Tibial nerve (tissue), 4 donors: Measurements from ENCODE around the gene CACNA1A. TPM values are rescaled to one million over a fixed set of nuclear protein-coding genes. Genes with fewer than 3 reads are reported as not detected.

Source experiments
- DNase-seq, 2 donors: peaks; one replicate each; pipeline ENCODE4 v3.0.0-alpha.2; 2019; ENCODE audit warnings: low spot score in 2 of 2
- H3K27ac ChIP-seq, 4 donors: fragments of 200-600 bp; sonication (generic) in 3 of 4; one replicate each; pipeline ENCODE4 v1.5.1; 2017 to 2019; ENCODE audit warnings: mild to moderate bottlenecking in 1 of 4
- H3K27me3 ChIP-seq, 2 donors: fragments of 200-600 bp; sonication (generic) in 1 of 2; one replicate each; pipeline versions ENCODE4 v1.5.1 to v1.6.0; 2017 to 2019
- H3K36me3 ChIP-seq, 3 donors: fragments of 200-600 bp; sonication (generic); one replicate each; pipeline ENCODE4 v1.5.1; 2018 to 2019
- H3K4me1 ChIP-seq, 4 donors: fragments of 200-600 bp; sonication (generic) in 3 of 4; one replicate each; pipeline ENCODE4 v1.5.1; 2017 to 2019
- H3K4me3 ChIP-seq, 4 donors: fragments of 200-600 bp; sonication (generic) in 3 of 4; one replicate each; pipeline ENCODE4 v1.5.1; 2017 to 2019; ENCODE audit warnings: mild to moderate bottlenecking in 1 of 4, moderate library complexity in 1 of 4
- H3K9me3 ChIP-seq, 4 donors: fragments of 200-600 bp; sonication (generic) in 3 of 4; one replicate each; pipeline ENCODE4 v1.5.1; 2017 to 2019
- CTCF ChIP-seq, 5 experiments: fragments of 200-600 bp in 3 of 5; fragments of 450-650 bp in 2 of 5; sonication (generic) in 3 of 5; IDR thresholded peaks; one replicate each; pipeline ENCODE4 v1.5.1; 2016 to 2019; ENCODE audit warnings: antibody characterized with exemption in 5 of 5, mild to moderate bottlenecking in 3 of 5, moderate library complexity in 2 of 5
- EP300 ChIP-seq, 2 donors: sonication (generic); formaldehyde crosslinking; IDR thresholded peaks; one replicate each; pipeline ENCODE4 v1.6.1; 2017; ENCODE audit warnings: antibody characterized with exemption in 2 of 2, mild to moderate bottlenecking in 1 of 2
- POLR2A ChIP-seq, 2 donors: fragments of 450-650 bp; IDR thresholded peaks; one replicate each; pipeline ENCODE4 v1.6.1; 2017; ENCODE audit warnings: antibody characterized with exemption in 2 of 2, mild to moderate bottlenecking in 2 of 2, moderate library complexity in 2 of 2
- WGBS, 2 donors: methylation state at CpG; one replicate each; pipeline ENCODE4 v1.1.5; 2018; 5-methylcytosine and 5-hydroxymethylcytosine counted together
- total RNA-seq, 4 donors: library from RNA; depleted of rRNA; stranded (reverse); fragments of >200 nt; gene quantifications; one replicate each; pipeline ENCODE4 v1.1.0, GENCODE V29; 2016

CACNA1A gene
- total RNA-seq, 4 donors from 2014 or later: 4.0 to 10.2 (median 9.3) TPM

GRCh38 chr19:13356185-13356584, 150.1 kb downstream of the CACNA1A start:
- peaks cover 0 to 43% (median 2%) of the 10 kb centered on the region in 4 donors for H3K9me3 ChIP-seq
- 78 to 80% methylated on average over 8 of the region's 8 CpGs for WGBS, 2 donors
- TF ChIP-seq EP300 (IDR thresholded peaks at IDR 0.05): no peak
- TF ChIP-seq POLR2A (IDR thresholded peaks at IDR 0.05): no peak
- no peak for TF ChIP-seq CTCF (IDR thresholded peaks at IDR 0.05)
- H3K4me3 ChIP-seq: no peak overlapping the region
- no peak overlapping the region for H3K27ac ChIP-seq
- H3K27me3 ChIP-seq: no peaks in the 10 kb centered on the region
- H3K4me1 ChIP-seq: no peaks in the 10 kb centered on the region
- H3K36me3 ChIP-seq: no peaks in the 10 kb centered on the region
- no peak for DNase-seq

GRCh38 chr19:13355356-13355755, 150.9 kb downstream of the CACNA1A start:
- H3K27ac ChIP-seq: no peak overlapping the region
- no peaks in the 10 kb centered on the region for H3K36me3 ChIP-seq
- TF ChIP-seq CTCF (IDR thresholded peaks at IDR 0.05): no peak
- no peak for TF ChIP-seq POLR2A (IDR thresholded peaks at IDR 0.05)
- TF ChIP-seq EP300 (IDR thresholded peaks at IDR 0.05): no peak
- H3K4me1 ChIP-seq: no peaks in the 10 kb centered on the region
- H3K4me3 ChIP-seq: no peak overlapping the region
- no peak for DNase-seq
- H3K9me3 ChIP-seq: peaks cover 0 to 43% (median 0%) of the 10 kb centered on the region in 4 donors
- 61 to 71% methylated on average over 5 of the region's 5 CpGs for WGBS, 2 donors
- H3K27me3 ChIP-seq: no peaks in the 10 kb centered on the region

- no peak for TF ChIP-seq POLR2A (IDR thresholded peaks at IDR 0.05)
- TF ChIP-seq EP300 (IDR thresholded peaks at IDR 0.05): no peak
- no peak for TF ChIP-seq CTCF (IDR thresholded peaks at IDR 0.05)
- Histone ChIP-seq H3K9me3 (peaks cover 0 to 39% (median 0%) of the 10 kb centered on the region in 4 donors), H3K27ac (no peak overlapping the region), H3K4me3 (no peak overlapping the region), H3K27me3 (no peaks in the 10 kb centered on the region), H3K4me1 (no peaks in the 10 kb centered on the region), H3K36me3 (no peaks in the 10 kb centered on the region)
- 81 to 85% methylated on average over 3 of the region's 3 CpGs for WGBS, 2 donors
- DNase-seq: no peak
Observed at GRCh38 chr19:13353625-13354024, 152.7 kb downstream of the CACNA1A start.

GRCh38 chr19:13350759-13351158, 155.5 kb downstream of the CACNA1A start:
- no peaks in the 10 kb centered on the region for H3K36me3 ChIP-seq
- no peaks in the 10 kb centered on the region for H3K27me3 ChIP-seq
- TF ChIP-seq CTCF (IDR thresholded peaks at IDR 0.05) (no peak), EP300 (IDR thresholded peaks at IDR 0.05) (no peak), POLR2A (IDR thresholded peaks at IDR 0.05) (no peak)
- H3K4me3 ChIP-seq: no peak overlapping the region
- H3K27ac ChIP-seq: no peak overlapping the region
- 87 to 91% methylated on average over 6 of the region's 6 CpGs for WGBS, 2 donors
- DNase-seq: no peak
- peaks cover 0 to 24% (median 0%) of the 10 kb centered on the region in 4 donors for H3K9me3 ChIP-seq
- H3K4me1 ChIP-seq: no peaks in the 10 kb centered on the region

GRCh38 chr19:13350072-13350471, 156.2 kb downstream of the CACNA1A start:
- H3K27me3 ChIP-seq: no peaks in the 10 kb centered on the region
- WGBS, 2 donors: 86 to 90% methylated on average over 3 to 4 of the region's 4 CpGs
- no peak for TF ChIP-seq EP300 (IDR thresholded peaks at IDR 0.05)
- TF ChIP-seq CTCF (IDR thresholded peaks at IDR 0.05): no peak
- no peak for TF ChIP-seq POLR2A (IDR thresholded peaks at IDR 0.05)

More at GRCh38 chr19:13350072-13350471, 156.2 kb downstream of the CACNA1A start:
- H3K4me3 ChIP-seq: no peak overlapping the region
- H3K4me1 ChIP-seq: no peaks in the 10 kb centered on the region
- H3K9me3 ChIP-seq: peaks cover 0 to 24% (median 0%) of the 10 kb centered on the region in 4 donors
- DNase-seq: no peak
- H3K27ac ChIP-seq: no peak overlapping the region
- no peaks in the 10 kb centered on the region for H3K36me3 ChIP-seq
